HTR-8/SVneo (cell line): Measurements from ENCODE around the gene JMJD8.

Experiments used
- DNase-seq: peaks from one replicate; pipeline ENCODE4 v3.0.0; 2011; ENCODE audit warnings: low spot score, mixed read lengths; ENCODE audit not compliant: insufficient read length
- FAIRE-seq: peaks from 2 replicates; lab custom pipeline; 2011; peaks lifted over from hg19 to GRCh38; lab: Jason Lieb, UNC

Gene JMJD8, protein sequence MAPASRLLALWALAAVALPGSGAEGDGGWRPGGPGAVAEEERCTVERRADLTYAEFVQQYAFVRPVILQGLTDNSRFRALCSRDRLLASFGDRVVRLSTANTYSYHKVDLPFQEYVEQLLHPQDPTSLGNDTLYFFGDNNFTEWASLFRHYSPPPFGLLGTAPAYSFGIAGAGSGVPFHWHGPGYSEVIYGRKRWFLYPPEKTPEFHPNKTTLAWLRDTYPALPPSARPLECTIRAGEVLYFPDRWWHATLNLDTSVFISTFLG

DNA sequence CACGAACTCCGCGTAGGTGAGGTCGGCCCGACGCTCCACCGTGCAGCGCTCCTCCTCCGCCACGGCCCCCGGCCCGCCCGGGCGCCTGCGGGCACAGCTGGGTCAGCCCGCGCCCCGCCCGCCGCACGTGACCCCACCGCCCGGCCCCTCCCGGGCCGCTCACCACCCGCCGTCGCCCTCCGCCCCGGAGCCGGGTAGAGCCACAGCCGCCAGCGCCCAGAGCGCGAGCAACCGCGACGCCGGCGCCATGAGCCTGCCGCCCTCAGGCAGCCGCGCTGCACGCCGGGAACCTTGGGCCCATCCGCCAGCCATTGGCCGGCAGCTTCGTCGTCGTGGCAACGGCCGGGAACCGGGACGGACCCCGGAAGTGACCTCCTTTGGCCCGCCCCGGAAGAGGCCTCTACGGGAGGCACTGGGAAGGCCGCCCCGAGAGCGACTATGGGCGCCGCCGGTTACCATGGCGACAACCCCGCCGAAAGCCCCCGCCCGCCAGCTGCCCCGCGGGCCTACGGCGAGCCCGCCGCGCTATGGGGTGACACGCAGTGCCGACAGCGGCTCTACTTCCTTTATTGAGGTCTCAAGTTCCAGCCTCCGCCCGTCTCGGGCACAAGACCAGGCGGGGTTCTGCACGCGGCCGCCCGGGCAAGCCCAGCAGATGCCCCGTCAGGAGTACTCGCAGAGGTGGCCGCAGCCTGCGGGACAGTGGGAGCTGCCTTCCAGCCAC is at the start of gene JMJD8:
JMJD8 (minus strand) TSS at position 264 of the 724 bp plus-strand sequence; CDS start at position 249, 15 bp downstream.
- peak; percentile 85 for FAIRE-seq
- DNase-seq, result peak; percentile 90

DNA sequence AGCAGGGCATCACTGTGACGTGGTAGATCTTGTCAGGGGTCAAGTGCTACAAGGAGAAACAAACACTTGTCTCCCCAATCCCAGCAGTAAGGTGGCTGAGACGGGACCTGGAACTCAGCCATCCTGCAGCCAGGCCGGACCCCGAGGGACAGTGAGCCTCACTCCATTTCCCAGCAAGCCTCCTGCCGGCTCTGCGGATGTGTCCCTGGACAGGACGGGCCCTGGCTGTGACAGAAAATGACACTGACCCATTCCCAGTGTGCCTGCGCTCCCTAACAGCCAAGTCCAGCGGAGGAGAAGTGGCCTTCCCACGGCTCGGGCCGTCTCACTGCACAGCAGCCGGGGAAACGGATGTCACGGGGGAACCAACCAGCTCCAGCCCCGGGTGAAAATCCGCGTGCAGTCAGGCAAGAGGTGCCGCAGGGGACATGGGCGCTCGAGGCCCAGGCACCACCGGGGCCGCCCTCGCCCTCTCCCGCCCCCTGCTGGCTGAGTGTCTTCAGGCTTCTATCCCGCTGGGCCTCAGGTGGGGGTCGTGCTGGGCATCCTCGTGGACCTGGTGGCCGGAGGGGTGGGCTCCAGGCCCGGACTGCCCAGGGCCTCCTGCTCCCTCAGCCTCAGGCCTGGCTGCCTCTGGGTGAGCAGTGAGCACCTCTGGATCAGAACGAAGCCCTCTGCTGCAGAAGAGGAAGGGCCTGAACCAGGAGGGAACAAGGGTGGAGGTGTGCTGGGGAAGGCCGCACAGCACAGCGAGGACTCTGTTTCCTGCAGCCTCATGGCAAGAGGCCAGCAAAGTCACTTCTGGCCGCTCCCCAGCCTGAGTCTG is 49.5 kb upstream of the JMJD8 start:
- DNase-seq (no peak), FAIRE-seq (peak; percentile 36)

GRCh38 chr16:732936-733335 is 48.8 kb upstream of the JMJD8 start:
- FAIRE-seq (no peak), DNase-seq (no peak)

DNA sequence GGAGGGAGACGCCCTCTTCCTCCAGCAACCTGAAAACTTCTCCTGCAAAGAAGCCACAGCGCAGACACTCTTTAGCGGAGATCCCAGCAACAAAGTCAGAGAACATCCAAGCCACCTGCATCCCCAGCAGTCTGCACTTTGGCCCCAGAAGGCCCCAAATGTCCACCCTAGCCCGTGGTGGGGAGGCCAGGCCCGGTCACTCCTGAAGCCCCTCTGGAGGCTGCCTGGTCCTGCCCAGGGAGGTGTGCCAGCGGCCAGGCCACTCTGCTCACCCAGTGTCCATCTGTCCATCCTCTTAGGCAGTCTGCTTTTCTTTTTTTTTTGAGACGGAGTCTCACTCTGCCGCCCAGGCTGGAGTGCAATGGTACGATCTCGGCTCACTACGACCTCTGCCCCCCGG is 48.2 kb upstream of the JMJD8 start:
- no peak for FAIRE-seq

GRCh38 chr16:730666-731509 is 46.8 kb upstream of the JMJD8 start:
- FAIRE-seq (no peak), DNase-seq (no peak)

More for the DNA sequence above, 48.2 kb upstream of the JMJD8 start:
- no peak for DNase-seq

- FAIRE-seq, result no peak
- no peak for DNase-seq
Observed at GRCh38 chr16:729768-730665, 45.9 kb upstream of the JMJD8 start.

DNA sequence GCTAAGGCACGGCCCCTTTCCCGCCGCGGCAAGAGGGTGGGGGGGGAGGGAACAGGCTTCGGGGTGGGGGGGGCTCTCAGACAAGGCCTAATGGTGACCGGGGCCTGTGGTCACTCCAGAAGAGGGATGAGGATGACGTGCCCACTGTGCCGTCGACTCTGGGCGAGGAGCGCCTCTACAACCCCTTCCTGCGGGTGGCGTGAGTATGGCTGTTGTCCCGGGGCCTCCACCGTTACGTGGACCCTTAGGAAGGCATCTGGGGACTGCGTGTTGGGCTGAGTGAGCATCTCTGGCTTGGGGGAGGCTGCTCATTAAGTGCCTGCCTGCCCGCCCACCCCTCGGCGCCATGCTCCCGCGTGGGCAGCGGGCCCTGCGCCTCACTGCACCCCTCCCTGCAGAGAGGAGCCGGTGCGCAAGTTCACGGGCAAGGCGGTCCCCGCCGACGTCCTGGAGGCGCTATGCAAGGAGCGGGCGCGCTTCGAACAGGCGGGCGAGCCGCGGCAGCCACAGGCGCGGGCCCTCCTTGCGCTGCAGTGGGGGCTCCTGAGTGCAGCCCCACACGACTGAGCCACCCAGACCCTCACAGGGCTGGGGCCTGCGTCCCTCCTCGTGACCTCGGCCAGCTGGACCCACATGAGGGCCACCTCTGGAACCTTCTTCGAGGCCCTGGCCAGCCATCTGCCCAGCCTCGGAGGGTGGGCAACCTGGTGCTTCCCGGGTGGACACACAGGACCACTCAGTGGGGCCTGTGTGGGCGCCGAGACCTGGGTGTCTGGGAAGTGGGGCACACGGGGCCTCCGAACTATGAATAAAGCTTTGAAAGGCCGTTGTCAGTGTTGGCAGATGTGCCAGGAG is 45.0 kb upstream of the JMJD8 start:
- FAIRE-seq (no peak), DNase-seq (no peak)

DNA sequence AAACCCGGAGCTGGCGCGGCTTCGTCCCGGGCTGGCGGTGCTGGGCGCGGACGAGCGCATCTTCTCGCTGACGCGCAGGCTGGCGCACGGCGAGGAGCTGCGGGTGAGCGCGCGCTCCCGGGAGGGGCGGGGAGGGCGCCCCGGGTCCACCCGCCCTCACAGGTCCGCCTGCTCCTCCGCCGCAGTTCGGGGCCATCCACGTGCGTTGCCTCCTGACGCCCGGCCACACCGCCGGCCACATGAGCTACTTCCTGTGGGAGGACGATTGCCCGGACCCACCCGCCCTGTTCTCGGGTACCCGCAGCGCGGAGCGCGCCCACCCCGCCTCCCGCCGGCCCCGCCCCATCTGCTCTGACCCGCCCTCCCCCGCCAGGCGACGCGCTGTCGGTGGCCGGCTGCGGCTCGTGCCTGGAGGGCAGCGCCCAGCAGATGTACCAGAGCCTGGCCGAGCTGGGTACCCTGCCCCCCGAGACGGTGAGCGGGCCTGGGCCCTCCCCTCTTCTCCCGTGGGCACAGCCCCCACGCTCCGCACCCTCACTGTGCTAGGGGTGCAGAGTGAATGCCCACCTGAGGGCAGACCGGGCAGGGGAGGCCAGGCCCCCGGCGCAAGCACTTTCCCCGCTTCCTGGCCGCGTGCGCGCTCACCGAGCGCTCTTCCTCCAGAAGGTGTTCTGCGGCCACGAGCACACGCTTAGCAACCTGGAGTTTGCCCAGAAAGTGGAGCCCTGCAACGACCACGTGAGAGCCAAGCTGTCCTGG is 44.2 kb upstream of the JMJD8 start:
- FAIRE-seq (peak; percentile 94), DNase-seq (peak; percentile 76)

- no peak for FAIRE-seq
Observed at GRCh38 chr16:727291-727977, 43.3 kb upstream of the JMJD8 start.

GRCh38 chr16:726438-727290 is 42.5 kb upstream of the JMJD8 start, which contains the start of the genes CCDC78 and HAGHL:
CCDC78 (minus strand) TSS chr16:726443; CDS start chr16:726367, 76 bp downstream.
HAGHL (plus strand) TSS chr16:727106; CDS start chr16:727510, 404 bp downstream.
- DNase-seq (no peak), FAIRE-seq (peak; percentile 51)

More at GRCh38 chr16:727291-727977, 43.3 kb upstream of the JMJD8 start:
- no peak for DNase-seq

- FAIRE-seq, result no peak
- DNase-seq, result no peak
Observed at GRCh38 chr16:726188-726437, 42.0 kb upstream of the JMJD8 start.

- FAIRE-seq (peak; percentile 63), DNase-seq (no peak)
Observed at GRCh38 chr16:725463-726187, 41.5 kb upstream of the JMJD8 start.

- FAIRE-seq (no peak), DNase-seq (no peak)
Observed at GRCh38 chr16:725041-725376, 40.9 kb upstream of the JMJD8 start.

DNA sequence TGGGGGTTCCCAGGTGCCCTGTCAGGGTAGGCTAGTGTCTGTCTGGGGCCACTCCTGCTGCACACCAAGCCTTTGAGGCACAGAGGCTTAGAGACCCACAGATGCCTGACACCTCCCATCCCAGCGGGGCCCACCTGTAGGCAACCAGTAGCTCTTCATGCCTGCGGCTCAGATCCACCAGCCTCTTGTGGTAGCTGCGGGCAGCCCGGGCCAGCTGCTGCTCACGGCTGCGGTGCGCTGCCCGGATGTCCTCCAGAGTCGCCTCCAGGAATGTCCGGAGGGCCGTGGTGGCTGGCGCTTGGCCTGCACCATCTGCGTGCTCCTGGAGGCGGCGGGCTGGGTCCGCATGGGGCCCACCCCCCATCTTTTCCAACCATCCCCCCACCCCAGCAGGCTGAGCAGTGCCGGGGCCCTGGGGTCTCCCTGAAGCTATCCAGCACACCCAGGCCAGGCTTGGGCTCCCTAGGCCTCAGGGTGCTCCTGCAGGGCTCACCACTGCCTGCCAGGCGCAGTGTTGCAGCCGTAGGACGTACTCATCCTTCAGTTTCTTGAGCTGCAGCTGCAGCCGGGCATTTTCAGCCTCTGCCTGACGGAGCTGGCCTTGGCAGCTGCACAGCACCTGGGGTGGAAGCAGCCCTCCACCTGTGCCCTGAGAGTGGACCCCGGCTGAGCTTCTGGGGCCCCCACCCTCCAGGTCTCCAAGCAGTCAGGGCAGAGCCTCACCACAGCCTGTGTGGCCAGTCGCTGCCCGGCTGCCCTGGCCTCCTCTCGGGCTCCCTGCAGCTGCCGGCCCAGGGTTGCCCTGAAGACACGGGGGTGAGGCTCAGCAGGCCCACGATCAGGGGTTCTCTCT is 40.3 kb upstream of the JMJD8 start:
- DNase-seq (no peak), FAIRE-seq (no peak)

GRCh38 chr16:723695-724094 is 39.6 kb upstream of the JMJD8 start:
- DNase-seq (no peak), FAIRE-seq (no peak)
